Tibial nerve (tissue), 4 donors: ENCODE measurements around the gene REPIN1. TPM values are rescaled to one million over a fixed set of nuclear protein-coding genes. Genes with fewer than 3 reads are reported as not detected.

Experiments used
- DNase-seq, 2 donors: peaks; one replicate each; pipeline ENCODE4 v3.0.0-alpha.2; 2019; ENCODE audit warnings: low spot score in 2 of 2
- H3K27ac ChIP-seq, 4 donors: fragments of 200-600 bp; sonication (generic) in 3 of 4; one replicate each; pipeline ENCODE4 v1.5.1; 2017 to 2019; ENCODE audit warnings: mild to moderate bottlenecking in 1 of 4
- H3K27me3 ChIP-seq, 2 donors: fragments of 200-600 bp; sonication (generic) in 1 of 2; one replicate each; pipeline versions ENCODE4 v1.5.1 to v1.6.0; 2017 to 2019
- H3K36me3 ChIP-seq, 3 donors: fragments of 200-600 bp; sonication (generic); one replicate each; pipeline ENCODE4 v1.5.1; 2018 to 2019
- H3K4me1 ChIP-seq, 4 donors: fragments of 200-600 bp; sonication (generic) in 3 of 4; one replicate each; pipeline ENCODE4 v1.5.1; 2017 to 2019
- H3K4me3 ChIP-seq, 4 donors: fragments of 200-600 bp; sonication (generic) in 3 of 4; one replicate each; pipeline ENCODE4 v1.5.1; 2017 to 2019; ENCODE audit warnings: mild to moderate bottlenecking in 1 of 4, moderate library complexity in 1 of 4
- H3K9me3 ChIP-seq, 4 donors: fragments of 200-600 bp; sonication (generic) in 3 of 4; one replicate each; pipeline ENCODE4 v1.5.1; 2017 to 2019
- EP300 ChIP-seq, 2 donors: sonication (generic); formaldehyde crosslinking; IDR thresholded peaks; one replicate each; pipeline ENCODE4 v1.6.1; 2017; ENCODE audit warnings: antibody characterized with exemption in 2 of 2, mild to moderate bottlenecking in 1 of 2
- POLR2A ChIP-seq, 2 donors: fragments of 450-650 bp; IDR thresholded peaks; one replicate each; pipeline ENCODE4 v1.6.1; 2017; ENCODE audit warnings: antibody characterized with exemption in 2 of 2, mild to moderate bottlenecking in 2 of 2, moderate library complexity in 2 of 2
- WGBS, 2 donors: methylation state at CpG; one replicate each; pipeline ENCODE4 v1.1.5; 2018; 5-methylcytosine and 5-hydroxymethylcytosine counted together
- total RNA-seq, 4 donors: library from RNA; depleted of rRNA; stranded (reverse); fragments of >200 nt; gene quantifications; one replicate each; pipeline ENCODE4 v1.1.0, GENCODE V29; 2016
- TF ChIP-seq, protein P1 (sequence below), 5 experiments: fragments of 200-600 bp in 3 of 5; fragments of 450-650 bp in 2 of 5; sonication (generic) in 3 of 5; IDR thresholded peaks; one replicate each; pipeline ENCODE4 v1.5.1; 2016 to 2019; ENCODE audit warnings: antibody characterized with exemption in 5 of 5, mild to moderate bottlenecking in 3 of 5, moderate library complexity in 2 of 5

REPIN1 gene
- total RNA-seq, 4 donors from 2014 or later, result 65.8 to 70.2 (median 68.3) TPM

DNA sequence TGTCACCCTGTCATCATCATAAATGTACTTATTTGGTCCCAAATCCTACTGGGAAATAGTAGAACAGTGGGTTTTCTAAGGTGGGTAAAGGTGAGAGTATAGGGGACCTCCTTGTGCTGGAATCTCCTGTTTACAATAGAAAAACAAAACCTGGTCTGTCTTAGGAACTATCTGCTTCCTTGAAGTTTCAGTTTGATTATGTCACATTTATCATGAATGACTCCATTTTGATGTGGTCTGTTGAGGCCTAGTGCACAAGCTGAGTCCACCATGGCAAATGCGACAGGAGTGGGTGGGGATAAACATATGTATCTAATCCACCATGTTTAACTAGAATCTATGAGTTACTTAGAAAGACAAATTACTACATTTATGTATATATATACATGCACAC lies 13.0 kb upstream of the REPIN1 start:
- TF ChIP-seq POLR2A (IDR thresholded peaks at IDR 0.05) (no peak), EP300 (IDR thresholded peaks at IDR 0.05) (no peak)
- TF ChIP-seq, protein P1, sequence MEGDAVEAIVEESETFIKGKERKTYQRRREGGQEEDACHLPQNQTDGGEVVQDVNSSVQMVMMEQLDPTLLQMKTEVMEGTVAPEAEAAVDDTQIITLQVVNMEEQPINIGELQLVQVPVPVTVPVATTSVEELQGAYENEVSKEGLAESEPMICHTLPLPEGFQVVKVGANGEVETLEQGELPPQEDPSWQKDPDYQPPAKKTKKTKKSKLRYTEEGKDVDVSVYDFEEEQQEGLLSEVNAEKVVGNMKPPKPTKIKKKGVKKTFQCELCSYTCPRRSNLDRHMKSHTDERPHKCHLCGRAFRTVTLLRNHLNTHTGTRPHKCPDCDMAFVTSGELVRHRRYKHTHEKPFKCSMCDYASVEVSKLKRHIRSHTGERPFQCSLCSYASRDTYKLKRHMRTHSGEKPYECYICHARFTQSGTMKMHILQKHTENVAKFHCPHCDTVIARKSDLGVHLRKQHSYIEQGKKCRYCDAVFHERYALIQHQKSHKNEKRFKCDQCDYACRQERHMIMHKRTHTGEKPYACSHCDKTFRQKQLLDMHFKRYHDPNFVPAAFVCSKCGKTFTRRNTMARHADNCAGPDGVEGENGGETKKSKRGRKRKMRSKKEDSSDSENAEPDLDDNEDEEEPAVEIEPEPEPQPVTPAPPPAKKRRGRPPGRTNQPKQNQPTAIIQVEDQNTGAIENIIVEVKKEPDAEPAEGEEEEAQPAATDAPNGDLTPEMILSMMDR (IDR thresholded peaks at IDR 0.05), result no peak
- Histone ChIP-seq H3K9me3 (no peaks in the 10 kb centered on the region), H3K27me3 (no peaks in the 10 kb centered on the region), H3K4me3 (no peak overlapping the region), H3K27ac (no peak overlapping the region), H3K36me3 (no peaks in the 10 kb centered on the region), H3K4me1 (no peaks in the 10 kb centered on the region)
- WGBS, 2 donors, result 63 to 73% methylated on average over 1 of the region's 1 CpG
- no peak for DNase-seq

DNA sequence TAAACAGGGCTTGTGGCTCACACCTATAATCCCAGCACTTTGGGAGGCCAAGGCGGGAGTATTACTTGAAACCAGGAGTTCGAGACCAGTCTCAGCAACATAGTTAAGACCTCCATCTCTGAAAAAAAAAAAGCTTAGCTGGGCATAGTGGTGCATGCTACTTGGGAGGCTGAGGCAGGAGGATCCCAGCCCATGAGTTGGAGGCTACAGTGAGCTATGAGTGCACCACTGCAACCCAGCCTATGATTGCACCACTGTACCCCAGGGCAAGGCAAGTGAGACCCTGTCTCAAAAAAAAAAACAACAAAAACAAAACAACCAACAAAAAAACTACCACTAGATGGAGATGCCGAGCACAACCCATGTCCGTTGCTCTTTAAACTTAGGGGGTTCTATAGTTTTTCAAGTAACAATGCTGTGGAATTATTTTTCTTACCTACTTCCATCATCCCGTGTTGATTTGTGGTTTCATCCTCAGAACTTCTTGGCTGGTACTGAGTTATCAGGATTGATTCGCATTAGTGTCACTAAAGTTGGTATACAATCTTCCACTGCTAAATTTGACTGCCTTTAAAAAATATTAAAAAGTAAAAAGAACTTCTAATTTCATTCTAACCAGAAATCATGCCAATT lies 12.2 kb upstream of the REPIN1 start:
- WGBS, 2 donors, result 30 to 37% methylated on average over 6 of the region's 6 CpGs

DNA sequence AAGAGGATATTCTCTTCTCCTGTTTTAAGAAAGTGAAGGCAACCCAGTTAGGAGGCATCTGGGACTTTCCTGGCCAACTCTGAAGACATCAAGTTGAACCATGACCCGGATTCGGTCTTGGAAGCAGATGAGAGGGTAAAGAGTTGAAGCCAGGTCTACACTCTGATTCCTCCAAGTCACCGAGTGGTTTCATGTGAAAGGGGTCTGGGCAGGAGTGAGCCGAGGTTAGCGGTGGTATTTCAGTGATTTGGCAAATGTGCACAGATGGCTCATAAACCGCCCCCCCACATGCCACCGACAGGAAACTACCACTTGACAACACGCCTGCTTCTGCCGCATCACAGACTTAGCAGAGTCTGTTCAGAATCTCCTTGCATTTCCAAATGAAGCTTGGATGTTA lies 11.4 kb upstream of the REPIN1 start:
- no peak overlapping the region for H3K27ac ChIP-seq
- H3K36me3 ChIP-seq, result no peaks in the 10 kb centered on the region
- H3K4me1 ChIP-seq, result peaks cover 0 to 3% (median 0%) of the 10 kb centered on the region in 4 donors
- WGBS, 2 donors, result 54 to 57% methylated on average over 9 of the region's 9 CpGs
- no peak for DNase-seq
- H3K27me3 ChIP-seq, result no peaks in the 10 kb centered on the region
- no peaks in the 10 kb centered on the region for H3K9me3 ChIP-seq
- H3K4me3 ChIP-seq, result no peak overlapping the region
- TF ChIP-seq EP300 (IDR thresholded peaks at IDR 0.05) (no peak), POLR2A (IDR thresholded peaks at IDR 0.05) (no peak)
- TF ChIP-seq, protein P1 (IDR thresholded peaks at IDR 0.05), result no peak

More for the DNA sequence above, 12.2 kb upstream of the REPIN1 start:
- Histone ChIP-seq H3K36me3 (no peaks in the 10 kb centered on the region), H3K27me3 (no peaks in the 10 kb centered on the region), H3K27ac (peak overlapping the region in 2 of 4 donors; percentile 16 to 23), H3K9me3 (no peaks in the 10 kb centered on the region), H3K4me1 (peaks cover 0 to 1% (median 0%) of the 10 kb centered on the region in 4 donors), H3K4me3 (no peak overlapping the region)
- no peak for DNase-seq
- no peak for TF ChIP-seq EP300 (IDR thresholded peaks at IDR 0.05)
- TF ChIP-seq, protein P1 (IDR thresholded peaks at IDR 0.05), result peak; percentile 51 to 70 (median 57)

DNA sequence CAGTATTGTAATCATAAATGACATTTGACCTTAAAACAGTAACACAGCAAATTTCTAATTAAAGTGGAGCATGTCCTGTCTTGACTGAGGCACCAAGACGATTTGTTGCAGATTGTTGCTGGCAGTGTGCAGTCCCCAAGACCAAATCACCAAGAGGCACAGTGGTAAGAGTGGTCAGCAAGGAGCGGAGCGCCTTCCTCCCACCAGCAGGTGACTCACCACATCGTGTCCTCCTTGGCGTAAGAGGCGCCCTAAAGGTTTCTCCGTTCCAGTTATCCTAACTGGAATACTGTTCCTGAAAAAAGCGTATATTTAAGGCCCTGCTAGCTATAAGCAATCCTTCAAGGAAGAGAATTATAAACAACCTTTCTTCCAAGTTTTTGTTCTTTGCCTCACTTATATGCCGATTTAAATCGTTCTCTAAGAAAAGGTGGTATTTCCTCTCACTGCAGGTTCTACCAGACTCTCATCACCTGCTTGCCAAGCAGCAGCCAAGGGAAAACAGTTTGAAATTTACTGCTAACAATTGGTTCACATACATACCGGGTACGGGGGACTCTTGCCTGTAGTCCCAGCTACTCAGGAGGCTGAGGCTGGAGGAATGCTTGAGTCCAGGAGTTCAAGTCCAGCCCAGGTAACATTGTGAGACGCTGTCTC lies 10.7 kb upstream of the REPIN1 start:
- Histone ChIP-seq H3K4me3 (no peak overlapping the region), H3K27ac (no peak overlapping the region), H3K9me3 (no peaks in the 10 kb centered on the region), H3K36me3 (no peaks in the 10 kb centered on the region), H3K27me3 (no peaks in the 10 kb centered on the region), H3K4me1 (peaks cover 0 to 3% (median 0%) of the 10 kb centered on the region in 4 donors)
- no peak for DNase-seq
- TF ChIP-seq EP300 (IDR thresholded peaks at IDR 0.05) (no peak), POLR2A (IDR thresholded peaks at IDR 0.05) (no peak)
- TF ChIP-seq, protein P1 (IDR thresholded peaks at IDR 0.05), result no peak
- 80 to 81% methylated on average over 13 of the region's 13 CpGs for whole genome bisulfite sequencing, 2 donors

DNA sequence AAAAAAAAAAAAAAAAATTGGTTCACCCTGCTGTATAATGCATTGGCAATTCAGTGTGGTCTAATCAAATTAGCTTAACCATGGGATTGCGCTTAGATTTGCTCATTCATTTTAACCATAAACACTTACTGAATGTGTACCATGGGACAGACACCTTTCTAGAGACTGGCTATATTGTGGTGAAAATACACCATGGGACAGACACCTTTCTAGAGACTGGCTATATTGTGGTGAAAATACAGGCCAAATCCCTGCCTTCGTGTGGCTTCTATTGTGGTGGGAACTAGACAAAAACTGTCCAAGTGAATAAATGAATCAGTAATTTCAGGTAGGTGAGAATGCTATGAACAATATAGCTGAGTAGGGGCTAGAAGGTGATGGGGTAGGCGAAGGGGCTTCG lies 10.2 kb upstream of the REPIN1 start:
- H3K27me3 ChIP-seq, result no peaks in the 10 kb centered on the region
- H3K4me3 ChIP-seq, result no peak overlapping the region
- no peak overlapping the region for H3K27ac ChIP-seq
- no peaks in the 10 kb centered on the region for H3K36me3 ChIP-seq
- H3K4me1 ChIP-seq, result peaks cover 0 to 3% (median 0%) of the 10 kb centered on the region in 4 donors
- 92 to 94% methylated on average over 4 of the region's 4 CpGs for WGBS, 2 donors
- TF ChIP-seq, protein P1 (IDR thresholded peaks at IDR 0.05), result no peak
- no peak for TF ChIP-seq EP300 (IDR thresholded peaks at IDR 0.05)
- no peak for TF ChIP-seq POLR2A (IDR thresholded peaks at IDR 0.05)
- DNase-seq, result no peak
- H3K9me3 ChIP-seq, result no peaks in the 10 kb centered on the region
